KOPT-K1 (cell line): ENCODE measurements around the gene CAV2.

Experiments used
- H3K27ac ChIP-seq: fragments of 200-600 bp; sonication (generic); 2 replicates; pipeline ENCODE4 v1.5.1; 2016; ENCODE audit warnings: antibody characterized with exemption, mild to moderate bottlenecking, low read depth, low read length; ENCODE audit not compliant: poor library complexity, severe bottlenecking
- H3K36me3 ChIP-seq: fragments of 200-600 bp; sonication (generic); 2 replicates; pipeline ENCODE4 v1.5.1; 2017; ENCODE audit warnings: antibody characterized with exemption, mild to moderate bottlenecking, low read length, moderate library complexity; ENCODE audit not compliant: insufficient read depth
- H3K9me3 ChIP-seq: fragments of 200-600 bp; sonication (generic); 2 replicates; pipeline ENCODE4 v1.5.1; 2017; ENCODE audit warnings: antibody characterized with exemption, low read length, mild to moderate bottlenecking; ENCODE audit not compliant: insufficient read depth, poor library complexity, severe bottlenecking

CAV2 gene

GRCh38 chr7:116487907-116488521 lies 11.5 kb upstream of the CAV2 start:
- no peaks in the 10 kb centered on the region for H3K9me3 ChIP-seq
- no peak overlapping the region for H3K27ac ChIP-seq
- H3K36me3 ChIP-seq, result no peaks in the 10 kb centered on the region

GRCh38 chr7:116490351-116490750 lies 9.2 kb upstream of the CAV2 start:
- Histone ChIP-seq H3K27ac (no peak overlapping the region), H3K9me3 (no peaks in the 10 kb centered on the region), H3K36me3 (no peaks in the 10 kb centered on the region)

- Histone ChIP-seq H3K36me3 (no peaks in the 10 kb centered on the region), H3K27ac (no peak overlapping the region), H3K9me3 (no peaks in the 10 kb centered on the region)
Observed at GRCh38 chr7:116491887-116492653, 7.5 kb upstream of the CAV2 start.

GRCh38 chr7:116492654-116493109 lies 6.9 kb upstream of the CAV2 start:
- H3K36me3 ChIP-seq, result no peaks in the 10 kb centered on the region
- H3K9me3 ChIP-seq, result no peaks in the 10 kb centered on the region
- H3K27ac ChIP-seq, result no peak overlapping the region

GRCh38 chr7:116493449-116493848 lies 6.1 kb upstream of the CAV2 start:
- H3K9me3 ChIP-seq, result no peaks in the 10 kb centered on the region
- H3K27ac ChIP-seq, result no peak overlapping the region
- no peaks in the 10 kb centered on the region for H3K36me3 ChIP-seq

GRCh38 chr7:116494472-116494871 lies 5.1 kb upstream of the CAV2 start:
- H3K36me3 ChIP-seq, result no peaks in the 10 kb centered on the region
- H3K27ac ChIP-seq, result no peak overlapping the region
- H3K9me3 ChIP-seq, result peaks cover 3% of the 10 kb centered on the region

GRCh38 chr7:116495736-116496135 lies 3.8 kb upstream of the CAV2 start:
- no peak overlapping the region for H3K27ac ChIP-seq
- no peaks in the 10 kb centered on the region for H3K36me3 ChIP-seq
- H3K9me3 ChIP-seq, result peaks cover 3% of the 10 kb centered on the region

GRCh38 chr7:116496653-116497052 lies 2.9 kb upstream of the CAV2 start:
- Histone ChIP-seq H3K9me3 (peaks cover 3% of the 10 kb centered on the region), H3K27ac (no peak overlapping the region), H3K36me3 (no peaks in the 10 kb centered on the region)

- peaks cover 3% of the 10 kb centered on the region for H3K9me3 ChIP-seq
- H3K36me3 ChIP-seq, result no peaks in the 10 kb centered on the region
- no peak overlapping the region for H3K27ac ChIP-seq
Observed at GRCh38 chr7:116497708-116498107, 1.8 kb upstream of the CAV2 start.

- Histone ChIP-seq H3K27ac (no peak overlapping the region), H3K36me3 (no peaks in the 10 kb centered on the region), H3K9me3 (peaks cover 3% of the 10 kb centered on the region)
Observed at GRCh38 chr7:116500078-116500853, 728 bp downstream of the CAV2 start.

GRCh38 chr7:116501425-116502167 lies 2.1 kb downstream of the CAV2 start:
- Histone ChIP-seq H3K27ac (no peak overlapping the region), H3K36me3 (no peaks in the 10 kb centered on the region), H3K9me3 (peaks cover 3% of the 10 kb centered on the region)

GRCh38 chr7:116502201-116503096 lies 2.9 kb downstream of the CAV2 start:
- H3K9me3 ChIP-seq, result peaks cover 3% of the 10 kb centered on the region
- no peaks in the 10 kb centered on the region for H3K36me3 ChIP-seq
- H3K27ac ChIP-seq, result no peak overlapping the region

- peaks cover 3% of the 10 kb centered on the region for H3K9me3 ChIP-seq
- no peak overlapping the region for H3K27ac ChIP-seq
- H3K36me3 ChIP-seq, result no peaks in the 10 kb centered on the region
Observed at GRCh38 chr7:116503835-116504234, 4.3 kb downstream of the CAV2 start.

- H3K36me3 ChIP-seq, result no peaks in the 10 kb centered on the region
- no peaks in the 10 kb centered on the region for H3K9me3 ChIP-seq
- no peak overlapping the region for H3K27ac ChIP-seq
Observed at GRCh38 chr7:116505278-116505677, 5.7 kb downstream of the CAV2 start.
